Vagina (tissue), 2 donors: Measurements from ENCODE around the gene BCAS2. TPM values are rescaled to one million over a fixed set of nuclear protein-coding genes. Genes with fewer than 3 reads are reported as not detected.

Source experiments
- DNase-seq, 2 donors: peaks; one replicate each; pipeline ENCODE4 v3.0.0-alpha.2; 2017; ENCODE audit errors: extremely low spot score in 2 of 2
- H3K27ac ChIP-seq: fragments of 200-600 bp; sonication (generic); one replicate; pipeline ENCODE4 v1.5.1; 2019
- H3K27me3 ChIP-seq: fragments of 200-600 bp; sonication (generic); one replicate; pipeline ENCODE4 v1.5.1; 2019
- H3K36me3 ChIP-seq, 2 donors: fragments of 200-600 bp; sonication (generic); one replicate each; pipeline ENCODE4 v1.5.1; 2017 to 2019
- H3K4me1 ChIP-seq: fragments of 200-600 bp; sonication (generic); one replicate; pipeline ENCODE4 v1.5.1; 2019
- H3K4me3 ChIP-seq, 2 donors: fragments of 200-600 bp; sonication (generic); 1 replicate in 1 of 2; 2 replicates in 1 of 2; pipeline ENCODE4 v1.5.1; 2016 to 2019
- H3K9me3 ChIP-seq: fragments of 200-600 bp; sonication (generic); one replicate; pipeline ENCODE4 v1.5.1; 2019
- CTCF ChIP-seq, 3 experiments: fragments of 450-650 bp in 2 of 3; fragments of 200-600 bp in 1 of 3; sonication (generic) in 1 of 3; IDR thresholded peaks; one replicate each; pipeline ENCODE4 v1.5.1; 2017 to 2019; ENCODE audit warnings: antibody characterized with exemption in 3 of 3, mild to moderate bottlenecking in 2 of 3, moderate library complexity in 2 of 3
- POLR2A ChIP-seq, 2 donors: fragments of 450-650 bp; IDR thresholded peaks; one replicate each; pipeline ENCODE4 v1.6.1; 2017; ENCODE audit warnings: antibody characterized with exemption in 2 of 2, mild to moderate bottlenecking in 2 of 2, moderate library complexity in 2 of 2
- POLR2AphosphoS5 ChIP-seq, 2 donors: sonication (generic); formaldehyde crosslinking; IDR thresholded peaks; one replicate each; pipeline ENCODE4 v1.9.0; 2017; ENCODE audit warnings: antibody characterized with exemption in 2 of 2, mild to moderate bottlenecking in 2 of 2, low read depth in 1 of 2; ENCODE audit not compliant: insufficient read depth in 1 of 2
- intact Hi-C: fragments of 100-400 bp; cut with DNase I; formaldehyde crosslinking; loops from one replicate; pipeline ENCODE4 v1.15.1; 2023
- total RNA-seq: library from RNA; depleted of rRNA; stranded (reverse); fragments of >200 nt; gene quantifications from one replicate; pipeline ENCODE4 v1.2.3, GENCODE V29; 2016

BCAS2 gene
- total RNA-seq, 1 donor from 2014 or later = 28.5 TPM

GRCh38 chr1:114561333-114561732 is 20.1 kb downstream of the BCAS2 start:
- no peak for DNase-seq
- no peak for TF ChIP-seq CTCF (IDR thresholded peaks at IDR 0.05)
- TF ChIP-seq POLR2A (IDR thresholded peaks at IDR 0.05) = no peak
- TF ChIP-seq POLR2AphosphoS5 (IDR thresholded peaks at IDR 0.05; ENCODE audit: insufficient read depth in 1 of 2, low read depth in 1 of 2) = no peak
- Histone ChIP-seq H3K36me3 (peaks cover 0 to 17% of the 10 kb centered on the region in 2 donors), H3K27me3 (no peaks in the 10 kb centered on the region), H3K4me3 (no peak overlapping the region), H3K9me3 (no peaks in the 10 kb centered on the region), H3K27ac (no peak overlapping the region), H3K4me1 (no peaks in the 10 kb centered on the region)
- intact Hi-C loops = no loop called here

GRCh38 chr1:114559356-114559755 is 22.1 kb downstream of the BCAS2 start:
- H3K27ac ChIP-seq = no peak overlapping the region
- H3K4me1 ChIP-seq = no peaks in the 10 kb centered on the region

GRCh38 chr1:114558544-114558943 is 22.9 kb downstream of the BCAS2 start:
- no peak for TF ChIP-seq POLR2AphosphoS5 (IDR thresholded peaks at IDR 0.05; ENCODE audit: insufficient read depth in 1 of 2, low read depth in 1 of 2)
- no peak for TF ChIP-seq CTCF (IDR thresholded peaks at IDR 0.05)
- no peak for TF ChIP-seq POLR2A (IDR thresholded peaks at IDR 0.05)
- no peak for DNase-seq
- Histone ChIP-seq H3K4me1 (no peaks in the 10 kb centered on the region), H3K27ac (no peak overlapping the region), H3K9me3 (no peaks in the 10 kb centered on the region), H3K36me3 (no peaks in the 10 kb centered on the region), H3K27me3 (no peaks in the 10 kb centered on the region), H3K4me3 (no peak overlapping the region)
- intact Hi-C loops = no loop called here

More at GRCh38 chr1:114559356-114559755, 22.1 kb downstream of the BCAS2 start:
- no peaks in the 10 kb centered on the region for H3K36me3 ChIP-seq
- H3K27me3 ChIP-seq = no peaks in the 10 kb centered on the region
- H3K4me3 ChIP-seq = no peak overlapping the region
- no peaks in the 10 kb centered on the region for H3K9me3 ChIP-seq
- TF ChIP-seq POLR2AphosphoS5 (IDR thresholded peaks at IDR 0.05; ENCODE audit: insufficient read depth in 1 of 2, low read depth in 1 of 2) = no peak
- no peak for TF ChIP-seq CTCF (IDR thresholded peaks at IDR 0.05)
- no peak for TF ChIP-seq POLR2A (IDR thresholded peaks at IDR 0.05)
- no peak for DNase-seq
- intact Hi-C loops = no loop called here

GRCh38 chr1:114554577-114554976 is 26.8 kb downstream of the BCAS2 start:
- Histone ChIP-seq H3K36me3 (no peaks in the 10 kb centered on the region), H3K27me3 (no peaks in the 10 kb centered on the region), H3K9me3 (no peaks in the 10 kb centered on the region), H3K4me1 (no peaks in the 10 kb centered on the region), H3K27ac (no peak overlapping the region), H3K4me3 (no peak overlapping the region)
- no peak for TF ChIP-seq POLR2A (IDR thresholded peaks at IDR 0.05)
- no peak for TF ChIP-seq CTCF (IDR thresholded peaks at IDR 0.05)
- TF ChIP-seq POLR2AphosphoS5 (IDR thresholded peaks at IDR 0.05; ENCODE audit: insufficient read depth in 1 of 2, low read depth in 1 of 2) = no peak
- intact Hi-C loops = no loop called here
- DNase-seq = no peak

GRCh38 chr1:114552106-114552639 is 29.2 kb downstream of the BCAS2 start:
- TF ChIP-seq POLR2AphosphoS5 (IDR thresholded peaks at IDR 0.05; ENCODE audit: insufficient read depth in 1 of 2, low read depth in 1 of 2) (no peak), POLR2A (IDR thresholded peaks at IDR 0.05) (no peak), CTCF (IDR thresholded peaks at IDR 0.05) (no peak)
- Histone ChIP-seq H3K27me3 (no peaks in the 10 kb centered on the region), H3K9me3 (no peaks in the 10 kb centered on the region), H3K36me3 (no peaks in the 10 kb centered on the region), H3K27ac (no peak overlapping the region), H3K4me3 (no peak overlapping the region), H3K4me1 (no peaks in the 10 kb centered on the region)
- DNase-seq = no peak
- intact Hi-C loops = no loop called here
